ENCODE measurements around the gene AQP6.

AQP6 gene

GRCh38 chr12:49950273-49951251 lies 22.2 kb upstream of the AQP6 start, which contains the start of gene AQP2:
TSS of gene AQP2 (plus strand) at chr12:49950737. CDS start at chr12:49950831, 94 bp downstream.
- no peak for TF ChIP-seq CTCF (IDR thresholded peaks at IDR 0.05)

- TF ChIP-seq CTCF (IDR thresholded peaks at IDR 0.05) = no peak
Measured at GRCh38 chr12:49951411-49952240, 21.1 kb upstream of the AQP6 start.

GRCh38 chr12:49952391-49953055 lies 20.2 kb upstream of the AQP6 start:
- no peak for TF ChIP-seq CTCF (IDR thresholded peaks at IDR 0.05)

GRCh38 chr12:49953151-49953550 lies 19.6 kb upstream of the AQP6 start:
- TF ChIP-seq CTCF (IDR thresholded peaks at IDR 0.05) = no peak

- no peak for TF ChIP-seq CTCF (IDR thresholded peaks at IDR 0.05)
Measured at GRCh38 chr12:49953961-49954846, 18.5 kb upstream of the AQP6 start.

- no peak for TF ChIP-seq CTCF (IDR thresholded peaks at IDR 0.05)
Measured at GRCh38 chr12:49954863-49955830, 17.6 kb upstream of the AQP6 start.
